ENCODE data around the gene ICA1. TPM values are rescaled to one million over a fixed set of nuclear protein-coding genes. Genes with fewer than 3 reads are reported as not detected.

The ICA1 gene
- total and polyA plus RNA-seq, 8 donors = 34.8 to 74.4 (median 50.4) TPM

- Histone ChIP-seq H3K4me1 (no peaks in the 10 kb centered on the region), H3K9me3 (no peaks in the 10 kb centered on the region), H3K27ac (no peak overlapping the region), H3K36me3 (no peaks in the 10 kb centered on the region), H3K4me3 (no peak overlapping the region), H3K27me3 (no peaks in the 10 kb centered on the region)
- DNase-seq (no peak), FAIRE-seq (no peak), ATAC-seq (no peak)
- WGBS, 2 donors = 87 to 100% methylated on average over 3 of the region's 3 CpGs
- TF ChIP-seq CTCF (IDR thresholded peaks at IDR 0.05) = no peak
- intact Hi-C loops (cut with DNase I) = no loop called here
Observed at GRCh38 chr7:8085420-8085819, 176.5 kb downstream of the ICA1 start.

- intact Hi-C loops (cut with DNase I) = no loop called here
- ATAC-seq (no peak), FAIRE-seq (no peak), DNase-seq (no peak)
- H3K4me1 ChIP-seq = no peaks in the 10 kb centered on the region
- H3K4me3 ChIP-seq = no peak overlapping the region
- no peaks in the 10 kb centered on the region for H3K27me3 ChIP-seq
- no peaks in the 10 kb centered on the region for H3K36me3 ChIP-seq
- TF ChIP-seq CTCF (IDR thresholded peaks at IDR 0.05) = no peak
- H3K9me3 ChIP-seq = no peaks in the 10 kb centered on the region
- WGBS, 2 donors = 86 to 89% methylated on average over 5 of the region's 5 CpGs
- H3K27ac ChIP-seq = no peak overlapping the region
Observed at GRCh38 chr7:8084836-8085235, 177.1 kb downstream of the ICA1 start.

- no peak for TF ChIP-seq CTCF (IDR thresholded peaks at IDR 0.05)
- H3K4me1 ChIP-seq = no peaks in the 10 kb centered on the region
- no peaks in the 10 kb centered on the region for H3K9me3 ChIP-seq
- intact Hi-C loops (cut with DNase I) = no loop called here
- no peak for ATAC-seq
- no peak for FAIRE-seq
- 93 to 96% methylated on average over 2 of the region's 2 CpGs for WGBS, 2 donors
- H3K36me3 ChIP-seq = no peaks in the 10 kb centered on the region
- H3K27ac ChIP-seq = no peak overlapping the region
- no peak overlapping the region for H3K4me3 ChIP-seq
- no peaks in the 10 kb centered on the region for H3K27me3 ChIP-seq
- DNase-seq = no peak
Observed at GRCh38 chr7:8082762-8083161, 179.2 kb downstream of the ICA1 start.

- ATAC-seq (no peak), DNase-seq (no peak), FAIRE-seq (no peak)
- H3K27ac ChIP-seq = no peak overlapping the region
- no peak overlapping the region for H3K4me3 ChIP-seq
- H3K27me3 ChIP-seq = no peaks in the 10 kb centered on the region
- H3K4me1 ChIP-seq = no peaks in the 10 kb centered on the region
- no peak for TF ChIP-seq CTCF (IDR thresholded peaks at IDR 0.05)
- intact Hi-C loops (cut with DNase I) = no loop called here
- H3K9me3 ChIP-seq = no peaks in the 10 kb centered on the region
- no peaks in the 10 kb centered on the region for H3K36me3 ChIP-seq
Observed at GRCh38 chr7:8078418-8078817, 183.5 kb downstream of the ICA1 start.

GRCh38 chr7:8070451-8071180 is 191.4 kb downstream of the ICA1 start:
- TF ChIP-seq CTCF (IDR thresholded peaks at IDR 0.05) = no peak
- Histone ChIP-seq H3K27ac (no peak overlapping the region), H3K27me3 (no peaks in the 10 kb centered on the region), H3K4me3 (no peak overlapping the region), H3K4me1 (no peaks in the 10 kb centered on the region), H3K36me3 (no peaks in the 10 kb centered on the region), H3K9me3 (no peaks in the 10 kb centered on the region)
- intact Hi-C loops (cut with DNase I) = no loop called here
- FAIRE-seq (no peak), DNase-seq (no peak), ATAC-seq (no peak)
- WGBS, 2 donors = 92 to 93% methylated on average over 9 of the region's 9 CpGs
